PC-3 (cell line): ENCODE data around the gene HBP1. TPM values are rescaled to one million over a fixed set of nuclear protein-coding genes. Genes with fewer than 3 reads are reported as not detected.

Experiments used
- ATAC-seq: fragments of 200-7000 bp; cut with Tn5 transposase; 2 replicates; pipeline ENCODE4 v1.9.1; 2020; ENCODE audit warnings: mild to moderate bottlenecking, moderate library complexity
- BruUV-seq: library from RNA; stranded (reverse); fragments of 400-500 nt; replicated peaks from 2 replicates; lab custom pipeline; 2021; lab: Mats Ljungman, UMichigan
- CTCF ChIA-PET: fragments of 300-600 bp; sonication (Branson Sonifier 250); formaldehyde crosslinking; loops from one replicate; lab custom pipeline; 2022; ENCODE audit warnings: antibody characterized with exemption; lab: Charles Lee
- POLR2A ChIA-PET: fragments of 300-600 bp; sonication (Branson Sonifier 250); formaldehyde crosslinking; loops from one replicate; lab custom pipeline; 2022; ENCODE audit warnings: antibody characterized with exemption; ENCODE audit not compliant: unreplicated experiment; lab: Charles Lee
- DNase-seq: peaks from one replicate; pipeline ENCODE4 v3.0.0-alpha.2; 2015
- H2AFZ ChIP-seq: fragments of 300-600 bp; sonication (generic); 2 replicates; pipeline ENCODE4 v1.6.0; 2016; ENCODE audit warnings: antibody characterized with exemption, low read length
- H3F3A ChIP-seq: fragments of 300-600 bp; sonication (generic); one replicate; pipeline ENCODE4 v1.6.0; 2017; ENCODE audit warnings: antibody characterized with exemption, low read length, control low read depth, mild to moderate bottlenecking; ENCODE audit not compliant: unreplicated experiment
- H3K27ac ChIP-seq: fragments of 300-600 bp; sonication (generic); 2 replicates; pipeline ENCODE4 v1.5.1; 2016; ENCODE audit warnings: mild to moderate bottlenecking, low read length
- H3K27me3 ChIP-seq: fragments of 300-600 bp; sonication (generic); 2 replicates; pipeline ENCODE4 v1.6.1; 2016; ENCODE audit warnings: low read length, mixed read lengths
- H3K36me3 ChIP-seq: fragments of 300-600 bp; sonication (generic); 2 replicates; pipeline ENCODE4 v1.6.1; 2016; ENCODE audit warnings: low read depth, mixed run types, low read length, mixed read lengths
- H3K4me1 ChIP-seq: fragments of 300-600 bp; sonication (generic); 2 replicates; pipeline ENCODE4 v1.5.1; 2016; ENCODE audit warnings: low read length; ENCODE audit not compliant: insufficient read depth
- H3K4me2 ChIP-seq: fragments of 300-600 bp; sonication (generic); 2 replicates; pipeline ENCODE4 v1.6.0; 2016; ENCODE audit warnings: low read length
- H3K4me3 ChIP-seq: fragments of 300-600 bp; sonication (generic); 2 replicates; pipeline ENCODE4 v1.5.1; 2016; ENCODE audit warnings: mild to moderate bottlenecking, low read length, mixed read lengths
- H3K79me2 ChIP-seq: fragments of 300-600 bp; sonication (generic); 2 replicates; pipeline ENCODE4 v1.6.1; 2017; ENCODE audit warnings: low read length, mixed read lengths
- H3K9ac ChIP-seq: fragments of 300-600 bp; sonication (generic); 2 replicates; pipeline ENCODE4 v1.6.0; 2016; ENCODE audit warnings: mild to moderate bottlenecking, low read length
- H3K9me2 ChIP-seq: fragments of 300-600 bp; sonication (generic); replicated peaks from 2 replicates; pipeline ENCODE4 v1.6.1; 2016; ENCODE audit warnings: mixed run types, low read length, mixed read lengths
- H3K9me3 ChIP-seq: fragments of 300-600 bp; sonication (generic); 2 replicates; pipeline ENCODE4 v1.6.1; 2016; ENCODE audit warnings: low read length, mixed read lengths
- H4K20me1 ChIP-seq: fragments of 300-600 bp; sonication (generic); 2 replicates; pipeline ENCODE4 v1.6.1; 2016; ENCODE audit warnings: low read length, mixed read lengths
- CTCF ChIP-seq: fragments of 300-600 bp; sonication (generic); conservative IDR thresholded peaks from 2 replicates; pipeline ENCODE4 v1.5.1; 2017; ENCODE audit warnings: antibody characterized with exemption, low read depth, mild to moderate bottlenecking, low read length
- EZH2 ChIP-seq: fragments of 300-600 bp; sonication (generic); IDR thresholded peaks from one replicate; pipeline ENCODE4 v1.6.1; 2017; ENCODE audit warnings: antibody characterized with exemption, mild to moderate bottlenecking, low read length; ENCODE audit not compliant: unreplicated experiment
- EZH2phosphoT487 ChIP-seq: fragments of 300-600 bp; sonication (generic); IDR thresholded peaks from 2 replicates; pipeline ENCODE4 v1.6.1; 2018; ENCODE audit warnings: mild to moderate bottlenecking, antibody characterized with exemption, low read length, borderline replicate concordance
- intact Hi-C: fragments of 100-400 bp; cut with micrococcal nuclease; formaldehyde crosslinking; loops from 2 replicates; pipeline ENCODE4 v1.9.0; 2023
- total RNA-seq: library from RNA; depleted of rRNA; stranded (reverse); fragments of >200 nt; gene quantifications from 2 replicates; pipeline ENCODE4 v1.2.3, GENCODE V29; 2014

Gene HBP1
- total RNA-seq, 1 experiment from 2014 or later = 13.0 TPM

GRCh38 chr7:107213193-107213788 is 44.5 kb downstream of the HBP1 start:
- Histone ChIP-seq H3K9me2 (no peaks in the 10 kb centered on the region), H3K4me3 (no peak overlapping the region), H3K9ac (no peak overlapping the region), H3K4me1 (0 out of 2 replicates have a peak, but pooled peaks cover 5% of the 10 kb centered on the region), H4K20me1 (no peaks in the 10 kb centered on the region), H3K27ac (no peak overlapping the region), H3K9me3 (no peaks in the 10 kb centered on the region), H3K27me3 (no peaks in the 10 kb centered on the region), H2AFZ (no peak overlapping the region), H3K36me3 (peaks cover 9% of the 10 kb centered on the region; the same call in 1 of the 2 replicates), H3F3A (no peaks in the 10 kb centered on the region), H3K79me2 (no peaks in the 10 kb centered on the region), H3K4me2 (no peak overlapping the region)
- DNase-seq = no peak
- POLR2A ChIA-PET = no interaction called here
- CTCF ChIA-PET = no interaction called here
- ATAC-seq = no peak
- TF ChIP-seq EZH2 (no peak), EZH2phosphoT487 (no peak), CTCF (no peak)
- intact Hi-C loops = no loop called here
- no TSS peak for BruUV-seq

- H3K36me3 ChIP-seq = peaks cover 8% of the 10 kb centered on the region; the same call in 1 of the 2 replicates
- no TSS peak for BruUV-seq
- H3K9ac ChIP-seq = no peak overlapping the region
- H2AFZ ChIP-seq = no peak overlapping the region
- no peaks in the 10 kb centered on the region for H4K20me1 ChIP-seq
- CTCF ChIA-PET = no interaction called here
- TF ChIP-seq EZH2phosphoT487 (no peak), CTCF (no peak), EZH2 (no peak)
- ATAC-seq (no peak), DNase-seq (no peak)
- no peaks in the 10 kb centered on the region for H3F3A ChIP-seq
- no peak overlapping the region for H3K4me2 ChIP-seq
- 0 out of 2 replicates have a peak, but pooled peaks cover 5% of the 10 kb centered on the region for H3K4me1 ChIP-seq
- POLR2A ChIA-PET = no interaction called here
- H3K27me3 ChIP-seq = no peaks in the 10 kb centered on the region
- H3K9me2 ChIP-seq = no peaks in the 10 kb centered on the region
- no peaks in the 10 kb centered on the region for H3K9me3 ChIP-seq
- no peak overlapping the region for H3K27ac ChIP-seq
- no peaks in the 10 kb centered on the region for H3K79me2 ChIP-seq
- H3K4me3 ChIP-seq = no peak overlapping the region
- intact Hi-C loops = no loop called here
Observed at GRCh38 chr7:107213945-107214344, 45.1 kb downstream of the HBP1 start.

- DNase-seq (no peak), ATAC-seq (no peak)
- Histone ChIP-seq H3K9me2 (no peaks in the 10 kb centered on the region), H3K9me3 (no peaks in the 10 kb centered on the region), H3K79me2 (no peaks in the 10 kb centered on the region), H3K4me3 (no peak overlapping the region), H3K4me2 (no peak overlapping the region), H3K36me3 (no peaks in the 10 kb centered on the region), H2AFZ (no peak overlapping the region), H3K9ac (no peak overlapping the region), H3F3A (no peaks in the 10 kb centered on the region), H4K20me1 (no peaks in the 10 kb centered on the region), H3K4me1 (no peaks in the 10 kb centered on the region), H3K27ac (no peak overlapping the region), H3K27me3 (no peaks in the 10 kb centered on the region)
- BruUV-seq = no TSS peak
- CTCF ChIA-PET = no interaction called here
- no peak for TF ChIP-seq EZH2phosphoT487
- TF ChIP-seq EZH2 = no peak
- no peak for TF ChIP-seq CTCF
- POLR2A ChIA-PET = interaction anchor here (0.6 kb wide), 1 partner anchor 9 kb away, joined by 4 read pairs; no protein-coding TSS in a partner anchor
- intact Hi-C loops = no loop called here
Observed at GRCh38 chr7:107219563-107220244, 50.9 kb downstream of the HBP1 start.
